Breast epithelium (tissue), 3 donors: ENCODE measurements around the gene KRTCAP3.
"Not testable (repeated sequence)": the region's sequence is repeated elsewhere in the genome, so short reads cannot be mapped to it uniquely, and the experiment has no call there.

Experiments
- CTCF ChIP-seq, 3 donors: fragments of 450-650 bp; IDR thresholded peaks; one replicate each; pipeline ENCODE4 v1.5.1; 2016 to 2017; ENCODE audit warnings: antibody characterized with exemption in 3 of 3, mild to moderate bottlenecking in 3 of 3, moderate library complexity in 3 of 3
- POLR2A ChIP-seq: fragments of 450-650 bp; IDR thresholded peaks from one replicate; pipeline ENCODE4 v1.6.1; 2016; ENCODE audit warnings: antibody characterized with exemption, mild to moderate bottlenecking, moderate library complexity
- POLR2AphosphoS5 ChIP-seq, 3 donors: sonication (generic); formaldehyde crosslinking; IDR thresholded peaks; one replicate each; pipeline ENCODE4 v1.6.1; 2017; ENCODE audit warnings: antibody characterized with exemption in 3 of 3

DNA sequence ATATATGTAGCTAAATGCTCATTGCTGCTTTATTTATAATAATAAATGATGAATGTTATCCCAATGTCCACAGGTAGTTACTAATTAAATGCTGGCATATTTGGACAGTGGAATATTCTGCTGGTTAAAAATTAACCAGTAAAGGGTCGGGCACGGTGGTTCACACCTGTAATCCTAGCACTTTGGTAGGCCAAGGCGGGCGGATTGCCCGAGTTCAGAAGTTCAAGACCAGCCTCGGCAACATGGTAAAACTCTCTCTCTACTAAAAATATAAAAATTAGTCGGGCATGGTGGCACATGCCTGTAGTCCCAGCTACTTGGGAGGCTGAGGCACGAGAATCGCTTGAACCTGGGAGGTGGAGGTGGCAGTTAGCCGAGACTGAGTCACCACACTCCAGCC lies 17.1 kb upstream of the KRTCAP3 start:
- not testable (repeated sequence) for TF ChIP-seq CTCF (IDR thresholded peaks at IDR 0.05); POLR2A; POLR2AphosphoS5 (IDR thresholded peaks at IDR 0.05)
